GM13976 (cell line): ENCODE data around the gene MAPK8IP2.

Experiments
- DNase-seq: peaks from one replicate; pipeline ENCODE4 v3.0.0; 2012; ENCODE audit warnings: low spot score
- in situ Hi-C: fragments of 300-500 bp; cut with MboI; formaldehyde crosslinking; loops from one replicate; pipeline ENCODE4 v1.12.0; 2022; ENCODE audit warnings: low sequenced_read_pairs, mixed read lengths, inconsistent platforms; ENCODE audit not compliant: unreplicated experiment
- TF ChIP-seq, protein P1 (sequence below): IDR thresholded peaks from 2 replicates; pipeline ENCODE4 v1.5.1; 2012; ENCODE audit warnings: borderline replicate concordance, mild to moderate bottlenecking; ENCODE audit not compliant: insufficient read depth; ENCODE audit errors: extremely low read depth, missing control alignments, control extremely low read depth

The MAPK8IP2 gene

GRCh38 chr22:50569896-50570535, 30.6 kb upstream of the MAPK8IP2 start:
- TF ChIP-seq, protein P1, sequence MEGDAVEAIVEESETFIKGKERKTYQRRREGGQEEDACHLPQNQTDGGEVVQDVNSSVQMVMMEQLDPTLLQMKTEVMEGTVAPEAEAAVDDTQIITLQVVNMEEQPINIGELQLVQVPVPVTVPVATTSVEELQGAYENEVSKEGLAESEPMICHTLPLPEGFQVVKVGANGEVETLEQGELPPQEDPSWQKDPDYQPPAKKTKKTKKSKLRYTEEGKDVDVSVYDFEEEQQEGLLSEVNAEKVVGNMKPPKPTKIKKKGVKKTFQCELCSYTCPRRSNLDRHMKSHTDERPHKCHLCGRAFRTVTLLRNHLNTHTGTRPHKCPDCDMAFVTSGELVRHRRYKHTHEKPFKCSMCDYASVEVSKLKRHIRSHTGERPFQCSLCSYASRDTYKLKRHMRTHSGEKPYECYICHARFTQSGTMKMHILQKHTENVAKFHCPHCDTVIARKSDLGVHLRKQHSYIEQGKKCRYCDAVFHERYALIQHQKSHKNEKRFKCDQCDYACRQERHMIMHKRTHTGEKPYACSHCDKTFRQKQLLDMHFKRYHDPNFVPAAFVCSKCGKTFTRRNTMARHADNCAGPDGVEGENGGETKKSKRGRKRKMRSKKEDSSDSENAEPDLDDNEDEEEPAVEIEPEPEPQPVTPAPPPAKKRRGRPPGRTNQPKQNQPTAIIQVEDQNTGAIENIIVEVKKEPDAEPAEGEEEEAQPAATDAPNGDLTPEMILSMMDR, result no peak
- peak; percentile 31 for DNase-seq
- in situ Hi-C loops, result no loop called here

GRCh38 chr22:50570861-50571260, 29.7 kb upstream of the MAPK8IP2 start:
- TF ChIP-seq, protein P1, result no peak
- DNase-seq, result no peak
- in situ Hi-C loops, result no loop called here

DNA sequence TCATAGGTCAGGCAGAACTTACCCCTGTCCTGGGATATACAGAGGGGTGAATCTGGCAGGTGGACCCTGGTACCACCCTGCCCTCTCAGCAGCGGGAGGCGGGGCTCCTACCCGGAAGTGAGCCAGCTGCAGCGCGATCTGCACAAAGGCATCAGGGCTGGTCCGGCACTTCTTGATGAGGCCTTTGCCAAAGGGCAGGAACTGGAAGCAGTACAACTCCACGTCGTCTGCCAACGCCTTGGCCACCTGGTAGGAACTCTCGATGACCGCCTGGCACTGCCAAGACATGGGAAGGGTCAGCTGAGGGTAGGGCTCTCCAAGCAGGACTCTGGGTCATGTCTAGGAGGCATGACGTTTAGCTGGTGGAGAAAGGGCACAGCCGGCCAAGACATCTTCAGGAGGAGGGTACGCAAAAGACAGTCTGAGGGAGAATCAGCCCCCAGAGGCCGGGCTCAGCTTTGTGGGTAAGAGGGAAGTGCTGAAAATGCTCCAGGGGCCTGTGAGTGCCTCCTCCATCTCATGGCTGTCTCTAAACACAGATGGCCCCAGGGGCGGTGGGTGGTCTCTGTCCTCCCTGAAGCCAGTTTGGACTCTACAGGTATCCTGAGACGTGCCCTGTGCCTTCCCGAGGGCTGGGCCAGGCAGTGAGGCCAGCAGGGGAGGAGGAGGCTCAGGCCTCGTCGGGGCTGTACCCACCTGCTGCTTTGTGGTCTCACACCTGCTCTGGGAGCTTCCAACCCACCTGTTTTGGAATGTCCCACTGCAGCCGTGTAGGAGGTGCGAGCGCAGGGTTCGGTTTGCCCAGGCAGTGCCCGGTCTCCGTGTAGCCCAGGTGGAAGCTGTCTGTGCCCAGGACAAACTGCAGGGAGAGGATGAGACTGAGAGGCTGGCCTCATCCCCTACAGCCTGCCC, 29.1 kb upstream of the MAPK8IP2 start:
- TF ChIP-seq, protein P1, result no peak
- in situ Hi-C loops, result no loop called here
- peak; percentile 21 for DNase-seq

DNA sequence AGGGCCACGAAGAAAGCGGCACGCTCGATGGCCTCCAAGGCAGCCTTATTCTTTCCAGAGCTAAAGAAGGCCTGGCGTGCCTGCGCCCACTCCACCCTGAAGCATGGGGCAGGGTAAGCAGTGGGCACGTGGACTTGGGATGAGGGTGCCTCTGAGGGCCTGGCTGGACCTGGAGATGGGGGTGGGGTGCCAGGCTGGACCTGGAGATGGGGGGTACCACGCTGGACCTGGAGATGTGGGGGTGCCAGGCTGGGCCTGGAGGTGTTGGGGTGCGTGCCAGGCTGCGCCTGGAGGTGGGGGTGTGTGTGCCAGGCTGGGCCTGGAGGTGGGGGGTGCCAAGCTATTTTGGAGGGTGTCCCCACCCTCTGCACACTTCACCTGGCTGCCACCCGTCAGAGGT, 27.6 kb upstream of the MAPK8IP2 start:
- in situ Hi-C loops, result no loop called here
- TF ChIP-seq, protein P1, result no peak
- DNase-seq, result no peak

- DNase-seq, result no peak
- TF ChIP-seq, protein P1, result no peak
- in situ Hi-C loops, result no loop called here
Measured at GRCh38 chr22:50573491-50574382, 26.9 kb upstream of the MAPK8IP2 start.

DNA sequence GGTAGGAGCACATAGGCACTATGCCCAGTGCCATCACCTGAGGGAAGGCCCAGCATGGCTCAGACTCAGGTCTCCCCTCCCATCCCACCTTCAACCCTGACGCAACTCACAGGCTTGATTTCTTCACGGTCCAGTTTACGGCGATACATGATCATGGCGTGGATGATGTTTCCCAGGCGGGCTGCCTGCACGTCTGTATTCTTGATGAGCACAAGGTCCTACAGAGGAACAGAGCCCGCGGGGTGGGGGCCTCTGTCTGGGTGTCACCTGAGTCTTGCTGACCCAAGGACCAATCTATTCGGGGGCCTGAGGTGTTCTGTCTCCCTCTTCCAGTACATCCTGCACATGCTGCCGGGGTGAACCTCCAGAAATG, 26.2 kb upstream of the MAPK8IP2 start:
- DNase-seq, result no peak
- TF ChIP-seq, protein P1, result no peak
- in situ Hi-C loops, result no loop called here
